GM12878 (cell line): ENCODE measurements around the gene ADPRS. TPM values are rescaled to one million over a fixed set of nuclear protein-coding genes. Genes with fewer than 3 reads are reported as not detected.

ENCODE experiments used
- ATAC-seq: fragments of 200-7000 bp; cut with Tn5 transposase; 3 replicates; pipeline ENCODE4 v1.9.1; 2020; ENCODE audit warnings: mild to moderate bottlenecking, moderate library complexity
- BruUV-seq: library from RNA; stranded (reverse); fragments of 400-500 nt; replicated peaks from 2 replicates; lab custom pipeline; 2021; lab: Mats Ljungman, UMichigan
- CTCF ChIA-PET: fragments of 300-600 bp; sonication (Branson Sonifier 250); formaldehyde crosslinking; extraction: SDS; loops from one replicate; lab custom pipeline; 2021; ENCODE audit warnings: inconsistent platforms; lab: Yijun Ruan, JAX
- POLR2A ChIA-PET: fragments of 350-600 bp; formaldehyde crosslinking; extraction: SDS; loops from one replicate; lab custom pipeline; 2021; ENCODE audit warnings: inconsistent platforms; lab: Charles Lee
- RAD21 ChIA-PET: fragments of 300-600 bp; sonication (Branson Sonifier 250); formaldehyde crosslinking; loops from one replicate; lab custom pipeline; 2023; ENCODE audit warnings: antibody characterized with exemption; ENCODE audit not compliant: unreplicated experiment; lab: Charles Lee
- SMC1A ChIA-PET: fragments of 300-600 bp; sonication (Branson Sonifier 250); formaldehyde crosslinking; loops from one replicate; lab custom pipeline; 2023; ENCODE audit not compliant: unreplicated experiment, uncharacterized antibody; lab: Charles Lee
- DNase-seq: peaks from one replicate; pipeline ENCODE4 v3.0.0-alpha.2; 2011; ENCODE audit warnings: low read depth, low spot score
- FAIRE-seq: peaks from 3 replicates; lab custom pipeline; 2011; peaks lifted over from hg19 to GRCh38; lab: Jason Lieb, UNC
- H2AFZ ChIP-seq: 2 replicates; pipeline ENCODE4 v1.6.0; 2011; ENCODE audit warnings: low read depth, low read length, control low read depth; ENCODE audit not compliant: control insufficient read depth
- H3K27ac ChIP-seq: 2 replicates; pipeline ENCODE4 v1.5.1; 2011; ENCODE audit warnings: control low read depth; ENCODE audit not compliant: control insufficient read depth, insufficient read depth
- H3K27me3 ChIP-seq, 2 experiments: replicated peaks in 1 of 2; 2 replicates each; pipeline versions ENCODE4 v1.6.0 to v1.6.1; 2011; ENCODE audit warnings: low read length in 1 of 2; ENCODE audit not compliant: control insufficient read depth in 2 of 2, insufficient read depth in 2 of 2
- H3K36me3 ChIP-seq, 2 experiments: 2 replicates each; pipeline ENCODE4 v1.5.1; 2011; ENCODE audit warnings: low read length in 1 of 2; ENCODE audit not compliant: control insufficient read depth in 2 of 2, insufficient read depth in 2 of 2
- H3K4me1 ChIP-seq: 2 replicates; pipeline ENCODE4 v1.6.1; 2011; ENCODE audit warnings: mild to moderate bottlenecking, low read length, moderate library complexity, mixed read lengths; ENCODE audit not compliant: control insufficient read depth, insufficient read depth
- H3K4me2 ChIP-seq: 2 replicates; pipeline ENCODE4 v1.6.0; 2011; ENCODE audit warnings: control low read depth; ENCODE audit not compliant: control insufficient read depth, insufficient read depth
- H3K4me3 ChIP-seq: fragments of 200-600 bp; sonication (generic); 2 replicates; pipeline ENCODE4 v1.5.1; 2016
- H3K79me2 ChIP-seq: 2 replicates; pipeline ENCODE4 v1.6.0; 2011; ENCODE audit warnings: low read length; ENCODE audit not compliant: control insufficient read depth, insufficient read depth
- H3K9ac ChIP-seq: 2 replicates; pipeline ENCODE4 v1.8.0; 2011; ENCODE audit warnings: low read length, control low read depth, mixed read lengths; ENCODE audit not compliant: control insufficient read depth, insufficient read depth
- H3K9me3 ChIP-seq: replicated peaks from 3 replicates; pipeline ENCODE4 v1.5.1; 2011; ENCODE audit warnings: mild to moderate bottlenecking, low read length; ENCODE audit not compliant: control insufficient read depth, insufficient read depth
- H4K20me1 ChIP-seq: 2 replicates; pipeline ENCODE4 v1.6.0; 2011; ENCODE audit not compliant: control insufficient read depth, insufficient read depth
- BRCA1 ChIP-seq: IDR thresholded peaks from 2 replicates; pipeline ENCODE4 v1.6.1; 2011; ENCODE audit warnings: low read depth, low read length, improper control_type of control experiment
- CREB1 ChIP-seq: IDR thresholded peaks from 2 replicates; pipeline ENCODE4 v1.6.1; 2012; ENCODE audit warnings: low read depth, mild to moderate bottlenecking, inconsistent platforms
- ZNF217 ChIP-seq: fragments of 450-650 bp; IDR thresholded peaks from 2 replicates; pipeline ENCODE4 v1.6.1; 2017; ENCODE audit warnings: antibody characterized with exemption, mild to moderate bottlenecking
- WGBS: methylation state at CpG from one replicate; pipeline ENCODE4 v1.1.6; 2016; ENCODE audit warnings: low lambda C conversion rate; ENCODE audit not compliant: insufficient replicate concordance, insufficient coverage; ENCODE audit errors: missing lambda C conversion rate; 5-methylcytosine and 5-hydroxymethylcytosine counted together
- in situ Hi-C: fragments of 300-500 bp; cut with MboI; formaldehyde crosslinking; loops from 9 replicates; pipeline ENCODE4 v1.14.3; 2018; ENCODE audit warnings: mixed read lengths
- intact Hi-C: fragments of 100-400 bp; cut with micrococcal nuclease; formaldehyde crosslinking; loops from one replicate; pipeline ENCODE4 v1.14.2; 2022; ENCODE audit not compliant: unreplicated experiment
- polyA plus RNA-seq, 11 experiments: library from polyadenylated mRNA; depleted of rRNA in 4 of 11; unstranded in 6 of 11; stranded (reverse) in 5 of 11; fragments of >200 nt; fragmentation: Nextera tagmentation in 4 of 11; fragmentation: Illumina TruSeq in 1 of 11; extraction: Ambion mirVana in 4 of 11; extraction: Trizol in 1 of 11; gene quantifications; 1 replicate in 1 of 11; 2 replicates in 10 of 11; pipeline versions ENCODE4 v1.2.1 to v1.2.3, GENCODE V29; 2011 to 2016; ENCODE audit warnings: inconsistent platforms in 2 of 11, missing spikeins in 2 of 11, low read depth in 1 of 11
- total RNA-seq, 4 experiments: library from RNA; depleted of rRNA in 3 of 4; stranded (reverse); fragments of >200 nt in 3 of 4; fragmentation: Illumina TruSeq in 1 of 4; extraction: Trizol in 1 of 4; gene quantifications; 2 replicates each; pipeline versions ENCODE4 v1.2.1 to v1.2.3, GENCODE V29; 2013 to 2021
- TF ChIP-seq, protein P1 (sequence below): fragments of 450-650 bp; conservative IDR thresholded peaks from 2 replicates; pipeline ENCODE4 v1.6.1; 2017; ENCODE audit warnings: mild to moderate bottlenecking, moderate library complexity

ADPRS gene
- total and polyA plus RNA-seq, 10 of the 15 experiments (the other 5 are each of a cell fraction or from before 2014, with no cell fraction given) = 7.6 to 57.6 (median 39.1) TPM

DNA sequence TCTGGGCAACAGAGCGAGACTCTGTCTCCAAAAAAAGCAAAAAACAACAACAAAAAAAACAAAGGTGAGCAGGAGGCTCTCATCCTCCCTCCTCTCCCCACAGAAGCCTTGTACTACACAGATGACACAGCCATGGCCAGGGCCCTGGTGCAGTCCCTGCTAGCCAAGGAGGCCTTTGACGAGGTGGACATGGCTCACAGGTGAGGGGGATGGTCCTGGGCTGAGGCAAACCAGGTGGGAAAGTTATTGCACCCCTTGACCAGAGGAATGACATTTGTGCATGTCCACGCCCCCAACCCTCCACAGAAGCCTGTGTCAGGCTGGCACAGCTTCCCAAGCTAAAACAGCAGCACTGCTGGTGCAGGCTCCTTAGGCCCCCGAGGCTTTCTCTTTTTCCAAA, 2.4 kb downstream of the ADPRS start:
- RAD21 ChIA-PET = no interaction called here
- Histone ChIP-seq H3K4me2 (no peak overlapping the region), H3K4me3 (no peak overlapping the region), H3K9me3 (no peaks in the 10 kb centered on the region), H2AFZ (no peak overlapping the region)
- CTCF ChIA-PET = interaction anchor here (0.9 to 1.0 kb wide), 2 partner anchors 59 to 194 kb away, joined by 3 read pairs; no protein-coding TSS in a partner anchor
- 97% methylated on average over 4 of the region's 4 CpGs for WGBS
- in situ Hi-C loops = loop anchor here (5.0 kb wide), 2 partner anchors 51 to 96 kb away; no protein-coding TSS in a partner anchor
- no peak for DNase-seq
- no peak for TF ChIP-seq ZNF217
- TF ChIP-seq, protein P1, sequence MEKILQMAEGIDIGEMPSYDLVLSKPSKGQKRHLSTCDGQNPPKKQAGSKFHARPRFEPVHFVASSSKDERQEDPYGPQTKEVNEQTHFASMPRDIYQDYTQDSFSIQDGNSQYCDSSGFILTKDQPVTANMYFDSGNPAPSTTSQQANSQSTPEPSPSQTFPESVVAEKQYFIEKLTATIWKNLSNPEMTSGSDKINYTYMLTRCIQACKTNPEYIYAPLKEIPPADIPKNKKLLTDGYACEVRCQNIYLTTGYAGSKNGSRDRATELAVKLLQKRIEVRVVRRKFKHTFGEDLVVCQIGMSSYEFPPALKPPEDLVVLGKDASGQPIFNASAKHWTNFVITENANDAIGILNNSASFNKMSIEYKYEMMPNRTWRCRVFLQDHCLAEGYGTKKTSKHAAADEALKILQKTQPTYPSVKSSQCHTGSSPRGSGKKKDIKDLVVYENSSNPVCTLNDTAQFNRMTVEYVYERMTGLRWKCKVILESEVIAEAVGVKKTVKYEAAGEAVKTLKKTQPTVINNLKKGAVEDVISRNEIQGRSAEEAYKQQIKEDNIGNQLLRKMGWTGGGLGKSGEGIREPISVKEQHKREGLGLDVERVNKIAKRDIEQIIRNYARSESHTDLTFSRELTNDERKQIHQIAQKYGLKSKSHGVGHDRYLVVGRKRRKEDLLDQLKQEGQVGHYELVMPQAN = no peak
- TF ChIP-seq BRCA1 = no peak
- TF ChIP-seq CREB1 = no peak
- TF ChIP-seq, all 136 proteins: peak for 0
- Histone ChIP-seq H4K20me1 (no peaks in the 10 kb centered on the region), H3K36me3 (peaks cover 17 to 18% of the 10 kb centered on the region in 2 experiments), H3K4me1 (no peaks in the 10 kb centered on the region; the same call in 1 of the 2 replicates), H3K27ac (no peak overlapping the region), H3K79me2 (peaks cover 20% of the 10 kb centered on the region), H3K27me3 (no peaks in the 10 kb centered on the region), H3K9ac (no peak overlapping the region)
- intact Hi-C loops = no loop called here
- POLR2A ChIA-PET = interaction anchor here (0.6 to 1.2 kb wide), 3 partner anchors 58 to 1009 kb away, joined by 4 to 8 read pairs (median 4); partner anchors contain the start of gene TRAPPC3
- BruUV-seq = no TSS peak
- ATAC-seq (no peak), FAIRE-seq (no peak)
- SMC1A ChIA-PET = interaction anchor here (1.2 kb wide), 1 partner anchor 44 kb away, joined by 3 read pairs; no protein-coding TSS in a partner anchor
